ENCODE data around the gene PON2.
"Not testable (repeated sequence)": the region's sequence is repeated elsewhere in the genome, so short reads cannot be mapped to it uniquely, and the experiment has no call there.

The PON2 gene

GRCh38 chr7:95404316-95404865 lies 30.4 kb downstream of the PON2 start:
- DNase-seq = no peak

- DNase-seq = no peak
Observed at GRCh38 chr7:95398155-95398940, 36.5 kb downstream of the PON2 start.

- no peak for DNase-seq
Observed at GRCh38 chr7:95397381-95397780, 37.4 kb downstream of the PON2 start.

- no peak for DNase-seq
Observed at GRCh38 chr7:95396136-95397032, 38.4 kb downstream of the PON2 start, which contains the start of gene PON3. TSS of gene PON3 (minus strand) at chr7:95396375. CDS start at chr7:95396350, 25 bp downstream.

GRCh38 chr7:95395755-95396135 lies 39.1 kb downstream of the PON2 start:
- DNase-seq = no peak

- DNase-seq = no peak
Observed at GRCh38 chr7:95394370-95394769, 40.5 kb downstream of the PON2 start.

GRCh38 chr7:95391761-95392160 lies 43.1 kb downstream of the PON2 start:
- no peak for DNase-seq

GRCh38 chr7:95389516-95389915 lies 45.3 kb downstream of the PON2 start:
- no peak for DNase-seq

GRCh38 chr7:95379457-95379856 lies 55.4 kb downstream of the PON2 start:
- DNase-seq = not testable (repeated sequence)

GRCh38 chr7:95376632-95377400 lies 58.0 kb downstream of the PON2 start:
- no peak for DNase-seq

- no peak for DNase-seq
Observed at GRCh38 chr7:95375591-95376257, 59.1 kb downstream of the PON2 start.

- DNase-seq = no peak
Observed at GRCh38 chr7:95373323-95373722, 61.5 kb downstream of the PON2 start.

- no peak for DNase-seq
Observed at GRCh38 chr7:95368235-95368634, 66.6 kb downstream of the PON2 start.

- DNase-seq = no peak
Observed at GRCh38 chr7:95367606-95368005, 67.2 kb downstream of the PON2 start.

GRCh38 chr7:95365151-95365550 lies 69.7 kb downstream of the PON2 start:
- DNase-seq = no peak

- no peak for DNase-seq
Observed at GRCh38 chr7:95357623-95358022, 77.2 kb downstream of the PON2 start.

Data from bone marrow (tissue), 2 donors.